GM12873 (cell line): Measurements from ENCODE around the gene TNXB.

Experiments used
- TF ChIP-seq, protein P1 (sequence below): IDR thresholded peaks from 2 replicates; pipeline ENCODE4 v1.5.1; 2012; ENCODE audit warnings: low read depth, mild to moderate bottlenecking, moderate library complexity, low read length, control low read depth; ENCODE audit not compliant: insufficient read depth; ENCODE audit errors: missing control alignments

The TNXB gene

DNA sequence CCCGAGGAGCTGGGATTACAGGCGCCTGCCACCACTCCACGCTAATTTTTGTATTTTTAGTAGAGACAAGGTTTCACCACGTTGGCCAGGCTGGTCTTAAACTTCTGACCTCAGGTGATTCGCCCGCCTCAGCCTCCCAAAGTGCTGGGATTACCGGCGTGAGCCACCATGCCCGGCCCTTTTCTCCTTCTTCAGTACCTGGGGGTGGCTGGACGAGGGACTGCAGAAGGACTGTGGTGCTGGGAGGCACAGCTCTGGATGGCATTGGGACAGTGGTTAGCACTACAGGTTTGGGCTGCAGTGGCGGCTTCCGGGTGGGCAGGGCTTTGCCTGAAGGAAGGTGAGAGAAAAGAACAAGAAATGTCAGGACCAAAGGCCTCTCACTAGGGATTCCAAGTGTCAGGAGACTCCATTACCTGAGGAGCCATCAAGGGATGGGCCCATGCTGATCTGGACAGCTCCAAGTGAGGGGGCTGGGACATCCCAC is 11.5 kb upstream of the TNXB start:
- TF ChIP-seq, protein P1, sequence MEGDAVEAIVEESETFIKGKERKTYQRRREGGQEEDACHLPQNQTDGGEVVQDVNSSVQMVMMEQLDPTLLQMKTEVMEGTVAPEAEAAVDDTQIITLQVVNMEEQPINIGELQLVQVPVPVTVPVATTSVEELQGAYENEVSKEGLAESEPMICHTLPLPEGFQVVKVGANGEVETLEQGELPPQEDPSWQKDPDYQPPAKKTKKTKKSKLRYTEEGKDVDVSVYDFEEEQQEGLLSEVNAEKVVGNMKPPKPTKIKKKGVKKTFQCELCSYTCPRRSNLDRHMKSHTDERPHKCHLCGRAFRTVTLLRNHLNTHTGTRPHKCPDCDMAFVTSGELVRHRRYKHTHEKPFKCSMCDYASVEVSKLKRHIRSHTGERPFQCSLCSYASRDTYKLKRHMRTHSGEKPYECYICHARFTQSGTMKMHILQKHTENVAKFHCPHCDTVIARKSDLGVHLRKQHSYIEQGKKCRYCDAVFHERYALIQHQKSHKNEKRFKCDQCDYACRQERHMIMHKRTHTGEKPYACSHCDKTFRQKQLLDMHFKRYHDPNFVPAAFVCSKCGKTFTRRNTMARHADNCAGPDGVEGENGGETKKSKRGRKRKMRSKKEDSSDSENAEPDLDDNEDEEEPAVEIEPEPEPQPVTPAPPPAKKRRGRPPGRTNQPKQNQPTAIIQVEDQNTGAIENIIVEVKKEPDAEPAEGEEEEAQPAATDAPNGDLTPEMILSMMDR: no peak

DNA sequence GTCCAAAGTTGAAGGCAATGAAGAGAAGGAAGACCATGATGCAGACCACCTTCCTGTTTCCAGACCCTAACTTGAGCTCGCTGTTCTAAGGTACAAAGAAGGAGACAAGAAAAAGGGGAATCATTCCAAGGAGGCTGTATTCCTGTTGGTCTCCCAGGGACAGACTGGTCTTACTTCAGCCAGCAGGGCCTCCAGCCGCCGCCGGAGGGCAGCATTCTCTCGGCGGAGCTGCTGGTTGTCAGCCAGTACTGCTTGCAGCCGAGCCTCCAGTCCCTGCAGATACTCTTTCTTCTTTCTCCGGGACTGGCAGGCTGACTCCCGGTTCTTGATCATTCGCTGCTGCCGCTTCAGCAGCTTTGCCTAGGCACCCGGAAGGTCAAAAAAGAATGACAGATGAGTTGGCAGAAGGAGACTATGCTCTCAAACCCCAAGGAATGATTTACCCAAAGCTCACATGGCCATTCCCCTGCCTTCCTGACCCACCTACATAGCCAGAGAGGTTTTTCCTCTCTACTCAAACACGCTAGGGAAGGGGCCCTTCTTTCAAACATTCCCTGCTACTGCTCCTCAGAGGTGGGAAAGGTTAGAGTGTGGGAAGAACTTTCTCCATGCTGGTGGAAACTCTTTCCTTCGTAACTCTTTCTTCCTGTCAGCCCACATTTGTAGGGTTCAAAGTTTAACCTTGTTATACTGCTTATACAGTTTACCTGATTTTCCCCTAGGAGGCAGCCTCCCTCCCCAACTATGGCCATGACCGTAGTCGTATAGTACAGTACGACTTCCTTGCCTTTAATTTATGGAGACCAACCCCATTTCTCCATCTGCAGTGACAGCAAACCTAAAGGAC is 9.9 kb upstream of the TNXB start:
- TF ChIP-seq, protein P1: peak; percentile 98

DNA sequence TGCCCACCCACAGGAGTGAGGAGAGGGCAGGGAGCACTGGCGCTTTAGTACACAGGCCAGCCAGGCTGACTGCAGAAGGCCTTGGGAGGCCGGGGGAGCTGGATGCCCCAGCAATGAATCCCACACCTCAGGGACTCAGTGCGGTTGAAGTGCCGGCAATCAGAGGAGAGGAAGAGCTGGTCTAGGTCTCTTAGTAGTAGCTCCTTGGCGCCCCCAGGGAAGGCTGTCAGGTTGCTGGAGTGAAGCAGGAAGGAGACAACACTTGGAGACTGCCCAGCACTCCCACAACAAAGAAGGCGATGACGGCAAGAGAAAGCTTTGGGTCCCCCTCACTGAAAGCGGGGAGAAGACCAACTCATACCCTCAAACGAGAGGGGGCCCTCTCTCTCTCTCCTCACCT is 8.3 kb upstream of the TNXB start:
- TF ChIP-seq, protein P1: no peak

DNA sequence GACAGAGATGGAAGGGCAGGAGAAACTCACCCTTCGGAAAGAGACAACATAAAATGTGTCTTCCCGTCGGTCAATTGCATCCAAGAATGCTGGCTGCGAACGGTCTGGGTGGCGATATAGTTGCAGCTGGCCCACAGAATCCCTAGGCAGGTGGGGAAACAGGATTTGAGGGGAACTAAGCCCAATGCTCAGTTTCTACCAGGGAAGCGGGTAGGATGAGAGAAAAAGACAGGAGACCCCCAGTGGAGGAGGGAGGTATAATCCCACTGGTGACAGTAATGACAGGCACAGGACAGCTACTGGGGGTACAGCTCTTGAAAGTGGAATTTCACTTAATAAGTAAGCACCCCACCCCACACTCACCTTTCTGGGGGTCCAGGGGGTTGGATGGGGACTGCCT is 7.5 kb upstream of the TNXB start:
- TF ChIP-seq, protein P1: peak; percentile 54

DNA sequence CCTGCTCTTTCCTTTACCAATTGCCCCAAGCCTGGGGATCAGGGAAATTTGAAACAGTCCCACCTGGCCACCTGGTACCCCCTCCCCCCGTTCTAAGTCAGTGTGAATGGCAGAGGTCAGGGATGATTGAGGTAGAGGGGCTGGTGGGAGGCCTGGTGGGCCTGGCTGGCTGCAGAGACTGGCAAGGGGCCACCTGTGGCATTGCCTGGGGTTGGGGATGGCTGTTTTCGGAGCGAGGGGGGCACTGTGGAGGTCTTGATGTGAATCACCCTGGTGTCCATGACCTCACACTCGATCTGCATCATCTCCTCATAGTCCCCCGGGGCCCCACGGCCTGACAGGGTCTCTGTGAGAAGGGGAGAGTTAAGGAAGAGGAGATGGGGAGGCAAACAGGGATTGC is 6.5 kb upstream of the TNXB start:
- TF ChIP-seq, protein P1: no peak

DNA sequence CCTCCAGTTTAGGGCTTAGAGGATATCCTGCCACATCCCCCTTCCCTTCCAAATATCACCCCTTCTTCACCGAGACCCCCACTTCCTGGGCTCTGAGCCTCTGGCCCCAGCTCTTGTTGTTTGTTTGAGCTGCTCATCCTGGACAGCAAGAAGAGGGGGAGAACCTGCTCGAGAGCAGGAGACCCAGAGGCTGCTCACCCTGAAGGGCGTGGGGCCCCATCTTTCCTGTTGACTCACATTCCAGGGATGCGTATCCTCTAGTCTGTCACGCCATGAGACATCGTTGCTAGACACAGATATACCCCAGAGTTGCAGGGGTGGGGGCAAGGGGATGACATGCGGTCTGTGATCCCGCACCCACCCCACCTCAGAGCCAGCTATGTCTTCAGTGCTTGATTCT is 5.7 kb upstream of the TNXB start:
- TF ChIP-seq, protein P1: no peak

DNA sequence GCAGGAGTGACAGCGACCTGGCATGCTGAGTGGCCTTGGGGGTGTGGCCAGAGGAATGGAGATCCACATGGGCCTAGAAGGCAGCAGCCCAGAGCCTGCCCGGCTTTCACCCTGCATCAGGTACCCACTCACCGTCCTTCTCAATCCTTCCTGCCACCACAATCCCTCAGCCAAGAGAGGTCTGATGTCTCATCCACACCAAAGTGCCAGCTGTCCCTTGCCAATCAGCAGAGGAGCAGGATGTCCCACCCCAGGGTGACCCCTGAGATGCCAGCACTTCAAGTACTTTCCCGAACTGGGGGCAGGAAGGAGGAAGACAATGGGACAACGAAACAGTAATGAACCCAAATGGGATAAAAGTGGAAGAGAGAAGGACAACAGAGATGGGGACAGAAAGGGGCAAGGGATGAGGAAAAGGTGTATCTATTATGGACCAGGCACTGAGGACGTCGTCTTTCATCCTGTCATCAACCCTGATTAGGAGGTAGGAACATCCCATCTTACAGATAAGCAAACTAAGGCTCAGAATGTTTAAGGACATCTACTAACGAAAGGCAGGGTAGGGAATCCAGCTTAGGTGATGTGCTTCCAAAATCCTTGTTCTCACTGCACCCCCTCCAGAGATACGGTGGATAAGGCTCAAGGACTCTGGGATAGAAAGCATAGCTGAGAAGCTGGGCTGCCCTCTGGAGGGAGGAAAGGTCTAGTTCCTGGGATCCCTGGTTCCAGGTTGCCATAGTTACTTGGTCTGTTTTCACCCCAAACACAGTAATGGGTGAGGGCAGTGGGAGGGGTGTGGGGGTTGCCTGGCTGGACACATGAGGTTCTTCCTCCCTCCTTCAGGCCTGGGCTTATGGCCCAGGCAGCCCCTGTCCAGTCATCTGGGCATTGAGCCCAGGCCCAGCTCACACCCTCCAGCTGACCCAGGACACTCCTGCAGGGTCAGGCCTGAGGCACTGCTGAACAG is 4.5 kb upstream of the TNXB start:
- TF ChIP-seq, protein P1: no peak
